ENCODE results near the gene FAM200B. TPM values are rescaled to one million over a fixed set of nuclear protein-coding genes. Genes with fewer than 3 reads are reported as not detected.

The FAM200B gene
- total RNA-seq, 4 donors from 2014 or later: 27.5 to 56.6 (median 38.3) TPM

DNA sequence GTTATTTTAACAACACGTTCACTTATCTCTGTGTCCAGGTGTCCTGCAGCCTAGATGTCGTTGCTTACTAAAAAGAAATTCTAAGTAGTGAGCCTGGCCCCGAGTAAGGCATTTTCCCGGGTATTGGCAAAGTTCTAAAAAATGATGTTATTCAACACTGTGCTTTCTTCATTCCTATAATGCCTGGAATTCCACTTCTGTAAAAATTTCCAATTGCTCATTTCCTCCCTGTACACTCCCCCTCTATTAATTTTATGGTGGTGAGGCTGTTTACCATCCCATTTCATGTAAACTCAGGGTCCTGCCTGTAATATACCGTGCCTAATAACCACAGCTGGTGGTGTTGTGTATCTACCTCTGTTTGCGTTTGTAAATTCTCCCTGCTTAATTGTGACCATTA, 35.5 kb downstream of the FAM200B start:
- DNase-seq (ENCODE audit: low spot score) (no peak), ATAC-seq (ENCODE audit: low FRiP score) (peak; percentile 69)
- TF ChIP-seq CTCF (IDR thresholded peaks at IDR 0.05): no peak

- no peak for DNase-seq (ENCODE audit: low spot score)
- TF ChIP-seq CTCF (IDR thresholded peaks at IDR 0.05): no peak
- ATAC-seq (ENCODE audit: low FRiP score): no peak
Measured at GRCh38 chr4:15717657-15718416, 36.2 kb downstream of the FAM200B start.

DNA sequence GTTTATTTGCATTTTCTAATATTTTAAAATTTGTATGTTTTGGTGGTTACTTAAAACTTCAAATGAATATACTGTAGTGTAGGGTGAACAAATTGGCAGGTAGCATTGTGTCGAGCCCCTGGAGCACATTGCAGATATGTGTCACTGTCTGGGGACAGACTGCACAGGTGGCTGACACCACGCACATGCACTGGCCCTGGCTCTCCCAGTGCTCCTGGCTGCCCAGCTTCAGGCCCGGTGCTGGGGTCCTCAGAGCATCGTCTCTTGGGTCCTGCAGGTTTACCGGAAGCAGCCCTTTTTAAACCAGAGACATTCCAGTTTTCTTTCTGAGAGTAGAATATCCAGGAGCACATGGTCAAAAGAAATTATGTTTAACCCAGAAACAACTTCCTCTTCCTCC, 36.8 kb downstream of the FAM200B start:
- DNase-seq (ENCODE audit: low spot score): no peak
- TF ChIP-seq CTCF (IDR thresholded peaks at IDR 0.05): no peak
- ATAC-seq (ENCODE audit: low FRiP score): no peak

GRCh38 chr4:15718959-15719358, 37.3 kb downstream of the FAM200B start:
- ATAC-seq (ENCODE audit: low FRiP score) (no peak), DNase-seq (ENCODE audit: low spot score) (no peak)
- TF ChIP-seq CTCF (IDR thresholded peaks at IDR 0.05): no peak

DNA sequence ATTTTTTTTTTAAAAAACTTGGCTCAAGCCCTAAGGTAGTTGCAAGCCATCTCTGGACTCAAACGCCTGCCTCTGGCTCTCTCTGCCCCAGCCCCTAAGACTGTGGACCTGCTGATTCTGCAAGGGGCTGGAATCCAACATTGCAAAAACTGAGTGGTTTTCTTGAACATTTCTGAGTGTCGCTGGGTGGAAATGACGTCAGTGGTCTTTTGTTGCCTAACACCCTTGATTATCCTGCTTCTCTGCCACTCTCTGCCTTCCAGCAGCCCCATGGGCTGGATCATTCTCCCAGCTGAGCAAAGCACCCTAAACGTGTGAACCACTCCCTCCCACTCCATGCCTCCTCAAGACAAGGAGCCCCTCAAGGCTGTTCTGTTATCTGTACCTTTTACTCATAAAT, 37.9 kb downstream of the FAM200B start:
- no peak for ATAC-seq (ENCODE audit: low FRiP score)
- DNase-seq (ENCODE audit: low spot score): no peak
- no peak for TF ChIP-seq CTCF (IDR thresholded peaks at IDR 0.05)

GRCh38 chr4:15720851-15721250, 39.2 kb downstream of the FAM200B start:
- DNase-seq (ENCODE audit: low spot score): no peak
- no peak for TF ChIP-seq CTCF (IDR thresholded peaks at IDR 0.05)
- ATAC-seq (ENCODE audit: low FRiP score): no peak

GRCh38 chr4:15725608-15726007, 44.0 kb downstream of the FAM200B start:
- TF ChIP-seq CTCF (IDR thresholded peaks at IDR 0.05): no peak
- ATAC-seq (ENCODE audit: low FRiP score) (peak; percentile 14), DNase-seq (ENCODE audit: low spot score) (no peak)
